ENCODE data around the gene TCERG1.
A peak's percentile ranks its signal among the peaks of the same experiment; 100 is the strongest.

TCERG1 gene

GRCh38 chr5:146446861-146447733 lies at the start of gene TCERG1:
Gene TCERG1, plus strand, starts transcription at chr5:146447333. Its CDS starts 17 bp downstream, at chr5:146447350.
- DNase-seq = peak; percentile 100

- no peak for DNase-seq
Observed at GRCh38 chr5:146398826-146399225, 48.3 kb upstream of the TCERG1 start.

GRCh38 chr5:146399481-146399880 lies 47.7 kb upstream of the TCERG1 start:
- no peak for DNase-seq

- no peak for DNase-seq
Observed at GRCh38 chr5:146400201-146400600, 46.9 kb upstream of the TCERG1 start.

- DNase-seq = no peak
Observed at GRCh38 chr5:146401021-146401420, 46.1 kb upstream of the TCERG1 start.

- no peak for DNase-seq
Observed at GRCh38 chr5:146402949-146403348, 44.2 kb upstream of the TCERG1 start.

GRCh38 chr5:146409054-146409671 lies 38.0 kb upstream of the TCERG1 start:
- DNase-seq = no peak

GRCh38 chr5:146410272-146410671 lies 36.9 kb upstream of the TCERG1 start:
- no peak for DNase-seq

GRCh38 chr5:146419696-146420095 lies 27.4 kb upstream of the TCERG1 start:
- no peak for DNase-seq

- DNase-seq = no peak
Observed at GRCh38 chr5:146425023-146425422, 22.1 kb upstream of the TCERG1 start.

GRCh38 chr5:146426305-146426704 lies 20.8 kb upstream of the TCERG1 start:
- no peak for DNase-seq

- DNase-seq = peak; percentile 55
Observed at GRCh38 chr5:146426853-146427618, 20.1 kb upstream of the TCERG1 start.

GRCh38 chr5:146427619-146427997 lies 19.5 kb upstream of the TCERG1 start:
- no peak for DNase-seq

GRCh38 chr5:146428658-146429057 lies 18.5 kb upstream of the TCERG1 start:
- DNase-seq = no peak

GRCh38 chr5:146440353-146440752 lies 6.8 kb upstream of the TCERG1 start:
- DNase-seq = no peak

- no peak for DNase-seq
Observed at GRCh38 chr5:146440870-146441495, 6.2 kb upstream of the TCERG1 start.

GRCh38 chr5:146441896-146442295 lies 5.2 kb upstream of the TCERG1 start:
- no peak for DNase-seq

- DNase-seq = peak; percentile 22
Observed at GRCh38 chr5:146447734-146448380, 724 bp downstream of the TCERG1 start.

GRCh38 chr5:146448783-146449519 lies 1.8 kb downstream of the TCERG1 start:
- no peak for DNase-seq

GRCh38 chr5:146450002-146450401 lies 2.9 kb downstream of the TCERG1 start:
- DNase-seq = no peak

GRCh38 chr5:146451411-146451810 lies 4.3 kb downstream of the TCERG1 start:
- DNase-seq = no peak

GRCh38 chr5:146457431-146457830 lies 10.3 kb downstream of the TCERG1 start:
- DNase-seq = no peak
